ENCODE measurements around the gene RNF44. TPM values are rescaled to one million over a fixed set of nuclear protein-coding genes. Genes with fewer than 3 reads are reported as not detected.

Gene RNF44
- total RNA-seq, 1 donor from 2014 or later = 9.5 TPM

DNA sequence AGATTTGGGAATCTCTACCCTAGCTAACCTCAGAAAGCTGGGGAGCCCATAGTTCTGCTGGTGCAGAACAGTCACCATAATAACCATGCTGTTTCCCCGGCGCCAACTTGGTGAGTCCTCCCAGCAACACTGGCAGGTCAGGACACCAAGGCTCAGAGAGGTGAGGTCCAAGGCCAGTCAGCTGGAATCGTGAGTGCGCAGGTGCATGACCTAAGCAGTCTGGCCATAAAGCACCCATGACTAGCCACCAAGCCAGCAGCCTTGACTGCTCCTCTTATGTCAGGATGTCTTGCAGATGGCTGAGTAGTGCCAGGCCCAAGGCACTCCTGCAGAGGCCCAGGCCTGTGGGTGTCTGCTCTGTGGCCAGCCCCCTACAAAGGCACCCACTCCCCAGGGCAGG is 2.6 kb downstream of the RNF44 start:
- no peak for DNase-seq

DNA sequence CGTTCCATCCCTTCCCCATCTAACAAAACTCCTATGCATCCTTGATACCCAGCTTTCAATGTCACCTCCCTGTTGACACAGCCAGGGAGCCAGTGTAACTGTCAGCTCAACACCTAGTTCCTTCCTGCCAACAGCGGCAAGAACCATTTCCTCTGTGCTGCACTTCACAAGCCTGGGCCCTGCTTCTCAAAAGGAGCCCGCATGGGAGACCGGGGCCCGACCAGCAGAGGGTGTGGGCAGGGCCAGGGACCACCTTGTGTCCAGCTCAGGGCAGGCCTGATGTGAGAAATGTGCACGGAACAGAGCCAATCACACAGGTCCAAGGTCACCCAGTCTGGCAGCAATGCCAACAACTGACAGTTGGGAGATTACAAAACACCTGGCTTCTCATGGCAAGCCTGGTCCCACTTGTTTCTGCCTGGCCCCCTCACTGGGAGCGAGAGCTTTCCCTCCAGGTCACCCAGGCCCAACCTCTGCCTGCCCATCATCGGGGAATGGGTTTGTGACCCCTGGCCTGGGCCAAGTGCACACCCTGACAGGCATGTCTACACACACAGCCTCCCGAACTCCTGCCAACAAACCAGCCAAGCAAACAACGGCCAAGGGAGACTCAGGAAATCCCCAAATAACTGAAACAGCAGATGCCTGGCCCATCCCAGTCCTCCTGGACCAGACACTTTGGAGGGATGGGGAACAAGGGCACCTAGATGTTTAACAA is 3.1 kb downstream of the RNF44 start:
- DNase-seq = no peak

DNA sequence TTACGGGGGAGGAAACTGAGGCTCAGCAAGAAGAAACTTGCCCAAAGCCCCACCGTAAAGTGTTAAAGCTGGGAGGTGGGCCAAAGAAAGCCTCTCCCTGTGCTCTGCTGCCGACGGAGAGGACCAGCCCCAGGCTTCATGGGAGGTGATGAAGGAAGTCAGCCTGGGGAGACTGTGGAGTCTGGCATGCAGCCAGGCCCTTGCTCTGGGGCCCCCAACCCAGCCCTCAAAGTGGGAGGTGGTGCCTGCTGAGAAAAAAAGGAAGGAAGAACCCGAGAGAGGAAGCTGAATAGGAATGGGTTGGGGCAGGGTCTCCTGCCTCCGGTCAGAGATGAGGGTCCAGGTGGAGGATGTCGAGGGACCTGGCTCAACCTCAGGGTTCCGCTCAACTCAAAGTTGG is 3.8 kb downstream of the RNF44 start:
- DNase-seq = no peak

DNA sequence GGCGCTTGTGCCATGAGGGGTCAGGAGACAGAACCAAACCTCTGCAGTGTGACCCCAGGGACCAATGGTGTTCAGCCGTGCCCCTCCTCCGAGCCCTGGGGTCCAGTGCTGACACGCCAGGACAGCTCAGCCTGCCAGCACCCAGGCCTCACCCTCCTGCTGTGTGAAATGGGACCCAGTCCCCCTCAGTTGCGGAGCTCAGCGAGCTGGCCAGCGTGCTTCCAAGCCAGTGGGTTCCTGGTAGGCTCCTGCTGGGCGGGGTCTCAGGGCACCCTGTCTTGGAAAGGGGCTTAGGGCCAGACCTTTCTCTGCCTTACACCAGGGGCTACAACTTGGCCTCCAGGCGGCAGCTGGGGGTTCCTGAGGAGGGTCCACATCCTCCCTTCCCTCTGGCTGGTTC is 4.4 kb downstream of the RNF44 start:
- DNase-seq = no peak

DNA sequence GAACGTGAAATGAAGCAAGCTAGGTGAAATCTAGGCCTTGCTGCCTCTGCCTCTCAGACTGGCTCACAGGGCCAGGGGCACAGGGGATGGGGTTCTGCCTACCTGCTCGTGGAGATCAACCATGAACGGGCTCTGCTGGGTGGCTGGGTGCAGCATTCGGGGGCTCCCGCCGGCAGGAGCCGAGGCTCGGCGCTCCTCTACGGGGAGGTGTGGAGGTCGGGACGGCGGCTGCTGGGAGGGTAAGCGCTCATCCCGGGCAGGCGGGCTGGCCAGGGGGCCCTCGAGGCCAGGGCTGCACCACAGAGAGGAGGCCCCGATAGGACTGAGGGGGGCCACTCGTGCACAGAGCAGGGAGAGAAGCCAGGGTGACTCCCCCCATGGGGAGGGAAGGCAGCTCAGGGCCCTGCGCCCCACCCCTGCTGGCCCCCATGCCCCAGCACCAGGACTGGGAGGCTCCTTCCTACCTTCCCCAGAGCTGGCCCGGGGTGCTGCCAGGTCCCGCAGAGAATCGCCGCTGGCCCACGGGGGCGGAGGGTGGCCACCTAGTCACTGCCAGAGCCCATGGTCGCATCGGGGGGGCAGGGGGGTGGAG is 5.2 kb downstream of the RNF44 start:
- DNase-seq = no peak

DNA sequence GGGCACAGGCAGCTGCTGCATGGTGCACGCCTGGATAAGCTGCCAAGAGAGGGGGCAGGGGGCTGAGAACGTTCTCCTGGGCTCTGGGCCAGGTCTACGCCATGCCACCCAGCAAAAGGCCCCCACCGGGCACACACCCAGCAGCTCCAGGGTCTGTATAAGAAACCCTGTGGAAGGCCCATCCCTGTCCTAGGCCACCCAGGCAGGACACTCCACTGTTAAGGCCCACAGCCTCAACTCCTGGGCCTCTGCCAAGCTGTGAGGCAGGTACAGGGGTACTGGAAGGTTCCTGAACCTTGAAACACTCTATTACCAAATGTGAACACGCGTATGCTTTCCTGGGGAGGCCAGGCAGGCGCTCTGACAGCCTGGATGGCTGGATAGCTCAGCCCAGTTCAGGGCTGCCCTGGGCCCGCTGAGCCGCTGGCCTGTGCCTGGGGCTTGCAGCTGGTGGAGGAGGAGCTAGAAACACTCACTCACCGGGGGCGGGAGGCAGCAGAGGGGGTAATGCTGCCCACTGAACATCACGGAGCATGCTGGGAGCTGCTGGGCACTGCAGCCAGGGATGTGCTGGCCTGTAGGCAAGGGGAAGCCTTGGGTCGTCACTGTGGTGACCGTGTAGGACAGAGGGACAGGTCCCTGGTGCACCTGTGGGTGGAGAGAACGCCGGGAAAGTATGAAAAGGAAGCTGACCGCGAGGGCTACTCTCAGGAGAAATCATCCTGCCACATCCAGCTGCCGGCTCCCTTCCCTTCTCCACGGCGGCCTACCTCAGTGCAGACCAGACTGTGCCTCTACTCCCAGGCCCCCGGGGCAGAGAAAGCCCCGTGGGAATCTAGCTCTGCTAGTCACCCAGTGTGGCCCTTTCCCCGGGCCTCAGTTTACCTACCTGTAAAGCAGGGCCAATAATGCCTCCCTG is 6.0 kb downstream of the RNF44 start:
- no peak for DNase-seq

DNA sequence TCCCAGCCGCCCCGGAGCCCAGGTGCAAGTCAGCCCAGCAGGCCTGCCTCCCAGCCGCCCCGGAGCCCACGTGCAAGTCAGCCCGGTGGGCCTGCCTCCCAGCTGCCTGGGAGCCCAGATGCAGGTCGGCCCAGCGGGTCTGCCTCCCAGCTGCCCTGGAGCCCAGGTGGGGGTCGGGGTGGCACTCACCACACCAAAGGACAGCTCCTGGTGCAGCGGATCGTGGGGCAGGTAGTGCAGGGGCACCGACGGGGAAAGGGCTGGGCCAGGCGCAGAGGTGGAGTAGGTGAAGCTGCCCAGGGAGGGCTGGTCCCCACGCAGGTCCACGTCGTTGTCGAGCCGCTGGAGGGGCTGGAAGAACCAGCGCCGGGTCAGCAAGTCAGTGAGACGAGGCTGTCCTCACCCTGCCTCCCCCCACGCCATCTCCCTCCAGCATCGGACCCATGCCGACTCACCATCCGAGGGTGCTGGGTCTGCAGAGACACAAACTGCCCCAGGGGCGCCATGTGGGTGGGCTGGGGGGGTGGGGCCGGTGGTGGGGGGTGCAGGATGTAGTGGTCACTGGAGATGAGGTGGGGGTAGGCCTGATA is 6.7 kb downstream of the RNF44 start:
- no peak for DNase-seq

DNA sequence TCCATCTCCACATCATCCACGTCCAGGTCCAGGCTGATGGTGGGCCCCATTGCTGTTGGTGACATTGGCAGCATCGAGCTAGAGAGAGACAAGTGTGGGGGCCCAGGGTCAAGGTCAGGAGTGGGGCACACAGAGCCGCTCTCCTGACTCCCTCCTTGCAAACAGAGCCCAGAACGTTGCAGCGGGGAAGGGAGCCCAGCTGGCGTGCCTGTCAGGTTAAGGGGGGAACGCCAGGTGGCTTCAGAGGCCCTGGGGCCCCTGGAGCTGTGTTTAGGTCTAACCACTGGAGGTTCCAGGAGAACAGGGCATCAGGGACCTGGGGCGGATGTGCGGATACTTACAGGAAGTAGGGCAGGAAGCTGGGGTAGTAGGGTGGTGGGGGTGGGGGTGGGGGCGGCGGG is 7.5 kb downstream of the RNF44 start:
- DNase-seq = no peak

DNA sequence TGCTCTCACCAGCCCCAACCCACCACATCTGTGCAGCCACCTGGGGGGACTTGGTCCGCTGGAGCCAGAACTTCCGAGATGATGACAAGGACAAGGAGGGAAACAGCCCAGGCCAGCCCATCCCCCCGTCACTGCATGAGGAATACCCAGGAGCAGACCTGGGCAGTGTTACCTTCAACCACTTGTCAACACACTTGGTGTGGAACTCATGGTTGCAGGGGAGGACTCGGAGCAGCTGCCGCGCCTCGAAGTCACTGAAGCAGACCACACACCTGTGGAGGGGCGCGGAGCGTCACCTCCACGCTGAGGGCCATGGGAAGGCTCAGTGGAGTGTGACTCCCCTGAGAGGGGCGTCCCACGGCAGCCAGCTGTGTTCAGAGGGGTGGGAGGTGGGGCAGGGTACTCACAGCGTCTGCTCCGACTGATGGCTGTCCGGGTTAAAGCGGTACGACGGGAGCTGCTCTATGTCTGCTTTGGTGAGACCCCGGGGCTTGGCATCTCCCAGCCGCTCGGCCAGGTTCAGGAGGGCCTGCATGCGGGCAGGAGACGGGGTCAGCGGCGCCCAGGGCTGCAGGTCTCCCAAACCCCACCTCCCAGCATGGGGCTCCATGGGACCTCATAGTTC is 8.0 kb downstream of the RNF44 start:
- DNase-seq = no peak

DNA sequence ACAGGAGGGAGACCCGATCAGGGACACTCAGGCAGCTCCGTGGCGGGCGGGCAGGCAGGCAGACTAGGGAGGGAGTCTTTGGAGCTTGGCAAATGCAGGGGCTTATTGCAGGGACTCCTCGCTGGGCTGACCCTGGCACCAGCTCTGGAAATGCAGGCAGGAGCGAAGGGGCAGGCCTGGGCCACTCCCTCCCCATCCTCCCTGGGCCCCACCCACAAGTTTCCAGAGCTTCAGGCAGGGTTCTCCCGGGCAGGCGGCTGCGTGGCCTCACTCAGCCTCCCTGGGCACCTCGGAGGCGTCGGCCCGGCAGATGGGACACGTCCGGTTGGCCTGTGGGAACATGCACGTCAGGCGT is 8.5 kb downstream of the RNF44 start:
- DNase-seq = no peak

DNA sequence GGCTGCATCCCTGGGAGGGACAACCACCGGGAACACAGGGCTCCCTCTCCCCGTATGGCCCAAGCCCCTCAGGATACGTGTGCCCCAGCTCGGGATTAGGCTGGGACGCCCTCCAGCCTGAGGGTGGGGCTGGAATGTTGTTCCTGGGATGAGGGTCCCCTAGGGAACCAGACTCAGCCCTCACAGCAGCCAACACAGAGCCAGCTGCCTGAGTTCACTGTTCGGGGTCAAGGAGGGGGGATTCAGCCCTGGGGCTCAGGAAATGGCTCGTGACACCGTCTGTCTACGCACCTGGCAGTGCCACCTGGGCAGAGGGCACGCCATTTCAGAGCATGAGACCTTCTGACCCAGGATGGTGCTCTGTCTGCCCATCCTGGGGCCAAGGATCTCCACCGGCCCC is 8.9 kb downstream of the RNF44 start:
- no peak for DNase-seq

DNA sequence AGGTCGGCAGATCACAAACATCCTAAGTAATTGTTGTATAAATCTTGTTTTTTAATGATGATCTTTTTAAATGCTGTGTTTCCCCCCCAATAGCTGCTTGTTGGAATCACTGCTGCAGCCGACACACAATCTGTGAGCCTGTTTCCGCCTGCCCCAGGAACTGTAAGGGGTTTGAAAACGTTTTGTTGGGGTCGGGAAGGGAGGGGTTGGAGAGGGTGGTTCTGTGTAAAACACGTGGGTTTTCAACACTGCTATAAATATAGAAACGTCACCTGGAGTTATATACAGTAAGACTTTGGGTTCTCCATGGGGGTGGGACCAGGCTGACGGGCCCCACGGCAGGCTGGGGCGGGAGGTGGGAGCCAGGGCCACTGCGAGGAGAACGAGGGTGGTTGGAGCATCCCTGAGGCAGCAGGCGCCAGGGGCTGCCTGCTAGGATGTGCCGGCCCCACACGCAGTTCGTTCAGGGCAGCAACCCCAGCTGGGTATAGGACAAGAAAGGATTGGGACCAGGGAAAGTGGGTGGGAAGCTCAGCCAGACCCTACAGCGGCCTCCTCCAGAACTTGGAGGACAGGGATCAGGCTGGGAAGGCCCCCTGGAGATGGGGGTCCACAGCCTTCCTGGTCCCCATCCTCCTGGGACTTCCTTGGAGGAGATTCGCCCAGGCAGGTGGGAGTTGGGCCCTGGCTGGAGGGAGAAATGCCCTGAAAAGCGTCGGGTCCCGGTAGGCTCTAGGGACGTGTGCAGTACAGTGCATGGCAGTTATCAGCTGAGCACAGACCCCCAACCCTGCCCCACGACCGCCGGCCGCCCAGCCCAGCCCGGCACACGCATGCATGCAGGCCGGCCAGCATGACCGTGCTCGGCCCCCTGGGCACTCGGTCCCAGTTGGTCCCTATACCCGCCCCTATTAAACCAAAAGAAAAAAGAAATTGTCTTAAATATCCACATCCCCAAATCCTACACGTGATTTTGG is 9.7 kb downstream of the RNF44 start:
- no peak for DNase-seq

DNA sequence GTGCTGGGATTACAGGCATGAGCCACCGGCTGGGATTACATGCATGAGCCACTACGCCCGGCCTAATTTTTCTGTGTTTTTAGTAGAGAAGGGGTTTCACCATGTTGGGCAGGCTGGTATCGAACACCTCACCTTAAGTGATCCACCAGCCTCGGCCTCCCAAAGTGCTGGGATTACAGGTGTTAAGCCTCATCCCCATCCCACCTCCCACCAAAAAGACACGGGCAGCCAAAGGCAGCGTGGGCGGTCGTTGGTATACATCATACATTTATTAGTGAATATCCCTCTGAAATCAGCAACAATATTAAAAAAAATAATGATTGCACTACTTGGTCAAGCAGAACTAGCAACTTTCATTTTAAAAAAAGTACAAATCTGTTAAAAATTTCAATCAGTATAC is 10.7 kb downstream of the RNF44 start:
- DNase-seq = no peak

DNA sequence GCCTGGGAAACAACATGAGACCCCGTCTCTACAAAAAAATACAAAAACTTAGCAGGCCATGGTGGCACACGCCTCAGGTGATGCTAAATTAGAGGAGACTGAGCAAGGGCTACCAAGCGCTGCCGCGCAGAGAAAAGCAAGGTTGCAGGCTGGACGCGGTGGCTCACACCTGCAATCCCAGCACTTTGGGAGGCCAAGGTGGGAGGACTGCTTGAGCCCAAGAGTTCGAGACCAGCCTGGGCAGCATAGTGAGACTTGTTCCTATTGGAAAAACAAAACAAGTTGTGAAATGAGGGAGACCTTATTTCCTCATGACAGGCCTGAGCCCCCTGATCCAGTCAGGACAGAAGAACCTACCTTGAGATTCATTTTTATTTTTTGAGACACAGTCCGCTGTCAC is 11.5 kb downstream of the RNF44 start:
- DNase-seq = no peak

DNA sequence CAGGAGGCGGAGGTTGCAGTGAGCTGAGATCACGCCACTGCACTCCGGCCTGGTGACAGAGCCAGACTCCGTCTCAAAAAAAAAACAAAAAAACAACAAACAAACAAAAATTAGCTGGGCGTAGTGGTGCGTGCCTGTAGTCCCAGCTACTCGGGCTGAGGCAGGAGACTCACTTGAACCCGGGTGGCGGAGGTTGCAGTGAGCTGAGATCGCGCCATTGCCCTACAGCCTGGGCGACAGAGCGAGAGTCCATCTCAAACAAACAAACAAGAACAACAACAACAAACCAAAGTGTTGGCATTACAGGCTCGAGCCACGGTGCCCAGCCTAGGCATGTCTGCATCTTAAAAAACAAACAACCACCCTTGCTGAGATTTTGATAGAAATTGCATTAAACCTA is 12.2 kb downstream of the RNF44 start:
- DNase-seq = no peak

DNA sequence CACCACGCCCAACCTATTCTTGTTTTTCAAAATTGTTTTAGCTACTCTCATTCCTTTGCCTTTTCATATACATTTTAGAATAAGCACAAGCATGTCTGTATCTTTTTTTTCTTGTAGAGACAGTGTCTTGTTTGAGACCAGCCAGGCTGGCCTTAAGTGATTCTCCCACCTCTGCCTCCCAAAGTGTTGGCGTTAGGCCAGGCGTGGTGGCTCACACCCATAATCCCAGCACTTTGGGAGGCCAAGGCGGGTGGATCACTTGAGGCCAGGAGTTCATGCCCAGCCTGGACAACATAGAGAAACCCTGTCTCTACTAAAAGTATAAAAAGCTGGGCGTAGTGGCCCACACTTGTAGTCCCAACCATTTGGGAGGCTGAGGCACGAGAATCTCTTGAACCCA is 13.1 kb downstream of the RNF44 start:
- DNase-seq = no peak

DNA sequence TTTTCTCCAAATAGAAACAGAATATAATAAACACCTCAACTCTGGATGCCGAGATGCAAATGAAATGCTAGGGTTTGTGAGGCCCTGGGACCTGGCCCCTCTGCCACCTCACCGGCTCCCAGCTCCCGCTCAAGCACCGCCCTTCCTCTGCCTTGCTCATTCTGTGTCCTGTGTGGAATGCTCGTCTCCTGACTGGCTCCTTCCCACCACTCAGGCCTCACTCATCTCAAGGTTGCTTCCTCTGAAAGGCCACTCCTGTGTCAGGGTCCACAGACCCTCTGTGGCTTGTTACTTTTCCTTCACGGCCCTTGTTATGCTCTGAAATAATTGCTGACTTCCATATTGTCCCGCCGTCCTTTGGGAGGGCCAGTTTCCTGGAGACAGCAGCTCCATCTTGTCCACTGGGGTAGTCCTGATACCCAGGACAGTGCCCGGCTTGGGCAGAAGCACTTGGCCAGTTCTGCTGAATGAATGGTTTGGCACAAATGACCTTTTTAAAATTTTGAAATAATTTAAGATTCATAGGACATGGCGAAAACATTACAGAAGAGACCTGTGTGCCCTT is 15.4 kb downstream of the RNF44 start:
- no peak for DNase-seq

DNA sequence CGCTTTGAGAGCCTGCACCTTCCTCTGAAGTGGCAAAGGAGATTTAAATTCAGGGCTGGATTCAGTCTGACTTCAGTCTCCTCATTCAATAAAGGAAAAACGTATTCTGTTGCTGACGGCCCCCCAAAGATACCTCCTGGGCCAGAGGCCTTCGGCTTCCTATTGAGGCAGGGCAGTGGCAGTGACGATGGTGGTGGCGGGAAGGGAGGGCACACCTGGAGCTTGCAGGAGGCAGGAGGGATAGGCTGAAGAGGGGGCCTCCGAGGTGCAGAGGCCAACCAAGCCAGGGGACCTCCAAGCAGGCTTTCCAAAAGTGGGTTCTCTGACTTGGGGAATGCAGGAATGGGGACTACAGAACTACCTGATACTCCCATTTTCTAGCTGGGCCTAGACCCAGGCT is 15.9 kb downstream of the RNF44 start:
- no peak for DNase-seq

DNA sequence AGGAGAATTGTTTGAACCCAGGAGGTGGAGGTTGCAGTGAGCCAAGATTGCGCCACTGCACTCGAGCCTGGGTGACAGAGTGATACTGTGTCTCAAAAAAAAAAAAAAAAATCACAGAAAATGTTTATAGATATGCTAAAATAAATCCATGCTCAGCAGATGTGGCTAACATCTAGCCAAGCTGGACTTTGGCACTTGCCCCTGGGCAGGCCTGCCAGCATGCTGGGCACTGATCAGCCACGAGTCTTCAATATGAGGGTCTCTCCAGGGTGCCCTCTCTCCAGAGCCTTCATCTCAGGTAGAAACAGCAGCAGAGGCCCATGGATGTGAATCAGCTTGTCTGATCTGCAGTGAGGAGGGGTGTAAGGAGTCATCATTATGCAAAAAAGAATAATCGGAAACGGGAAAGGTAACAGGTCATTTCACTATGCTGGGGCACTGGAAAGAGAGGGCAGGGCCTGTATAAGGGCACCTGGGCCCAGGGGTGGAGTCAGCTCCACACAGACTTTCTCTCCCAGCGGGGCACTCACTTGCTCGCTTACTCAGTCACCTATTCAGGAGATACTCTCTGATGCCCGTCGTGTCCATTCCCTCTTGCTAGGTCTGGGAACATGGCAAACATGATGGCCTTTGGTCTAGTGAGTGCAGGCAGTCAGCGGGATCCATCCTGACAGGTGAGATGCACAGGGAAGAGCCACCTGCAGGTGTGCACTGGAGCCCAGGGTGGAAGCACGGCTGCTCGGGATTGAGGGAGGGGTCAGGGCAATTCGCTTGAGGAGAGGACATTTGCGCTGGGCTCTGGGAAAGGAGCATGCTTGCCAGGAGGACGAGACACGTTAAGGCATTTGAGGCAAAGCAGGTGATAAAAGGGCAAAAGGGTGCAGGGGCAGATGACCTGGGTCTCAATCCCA is 17.1 kb downstream of the RNF44 start:
- no peak for DNase-seq

Measured in skin of body (tissue), 2 donors.